Prostate gland (tissue), 2 donors: ENCODE measurements around the gene PRMT7.

Experiments
- CTCF ChIP-seq, 4 experiments: fragments of 200-600 bp in 2 of 4; fragments of 450-650 bp in 2 of 4; sonication (generic) in 2 of 4; IDR thresholded peaks; 1 replicate in 3 of 4; 2 replicates in 1 of 4; pipeline ENCODE4 v1.5.1; 2016 to 2019; ENCODE audit warnings: antibody characterized with exemption in 4 of 4, mild to moderate bottlenecking in 2 of 4, moderate library complexity in 2 of 4
- POLR2A ChIP-seq: fragments of 450-650 bp; IDR thresholded peaks from one replicate; pipeline ENCODE4 v1.6.1; 2016; ENCODE audit warnings: antibody characterized with exemption, mild to moderate bottlenecking

- TF ChIP-seq CTCF (IDR thresholded peaks at IDR 0.05), result no peak
- TF ChIP-seq POLR2A, result no peak
Observed at GRCh38 chr16:68363658-68364521, 53.1 kb downstream of the PRMT7 start.
